Ishikawa (cell line): ENCODE results near the gene C4B.

Experiments used
- CEBPB ChIP-seq: IDR thresholded peaks from 2 replicates; pipeline ENCODE4 v1.6.1; 2012
- CREB1 ChIP-seq: IDR thresholded peaks from 2 replicates; pipeline ENCODE4 v1.6.1; 2012; ENCODE audit warnings: low read depth
- EGR1 ChIP-seq: IDR thresholded peaks from 2 replicates; pipeline ENCODE4 v1.6.1; 2012
- EP300 ChIP-seq: IDR thresholded peaks from 2 replicates; pipeline ENCODE4 v1.6.1; 2012; ENCODE audit warnings: borderline replicate concordance
- FOXM1 ChIP-seq: IDR thresholded peaks from 2 replicates; pipeline ENCODE4 v1.6.1; 2012; ENCODE audit warnings: low read depth, borderline replicate concordance
- NFIC ChIP-seq: IDR thresholded peaks from 2 replicates; pipeline ENCODE4 v1.6.1; 2012
- RAD21 ChIP-seq: IDR thresholded peaks from 2 replicates; pipeline ENCODE4 v1.6.1; 2012; ENCODE audit warnings: low read depth
- TAF1 ChIP-seq: IDR thresholded peaks from 2 replicates; pipeline ENCODE4 v1.6.1; 2012; ENCODE audit warnings: low read depth, mild to moderate bottlenecking
- TCF12 ChIP-seq: IDR thresholded peaks from 2 replicates; pipeline ENCODE4 v1.6.1; 2012; ENCODE audit warnings: low read depth
- TEAD4 ChIP-seq: IDR thresholded peaks from 2 replicates; pipeline ENCODE4 v1.6.1; 2012
- YY1 ChIP-seq: IDR thresholded peaks from 2 replicates; pipeline ENCODE4 v1.6.1; 2012; ENCODE audit warnings: low read depth
- ZBTB7A ChIP-seq: IDR thresholded peaks from 2 replicates; pipeline ENCODE4 v1.6.1; 2012; ENCODE audit warnings: low read depth
- TF ChIP-seq, protein P1 (sequence below): IDR thresholded peaks from 2 replicates; pipeline ENCODE4 v1.6.1; 2012
- TF ChIP-seq, protein P2 (sequence below): IDR thresholded peaks from 2 replicates; pipeline ENCODE4 v1.6.1; 2012; ENCODE audit warnings: low read depth, mild to moderate bottlenecking
- TF ChIP-seq, protein P3 (sequence below): IDR thresholded peaks from 2 replicates; pipeline ENCODE4 v1.6.1; 2012

Gene C4B

DNA sequence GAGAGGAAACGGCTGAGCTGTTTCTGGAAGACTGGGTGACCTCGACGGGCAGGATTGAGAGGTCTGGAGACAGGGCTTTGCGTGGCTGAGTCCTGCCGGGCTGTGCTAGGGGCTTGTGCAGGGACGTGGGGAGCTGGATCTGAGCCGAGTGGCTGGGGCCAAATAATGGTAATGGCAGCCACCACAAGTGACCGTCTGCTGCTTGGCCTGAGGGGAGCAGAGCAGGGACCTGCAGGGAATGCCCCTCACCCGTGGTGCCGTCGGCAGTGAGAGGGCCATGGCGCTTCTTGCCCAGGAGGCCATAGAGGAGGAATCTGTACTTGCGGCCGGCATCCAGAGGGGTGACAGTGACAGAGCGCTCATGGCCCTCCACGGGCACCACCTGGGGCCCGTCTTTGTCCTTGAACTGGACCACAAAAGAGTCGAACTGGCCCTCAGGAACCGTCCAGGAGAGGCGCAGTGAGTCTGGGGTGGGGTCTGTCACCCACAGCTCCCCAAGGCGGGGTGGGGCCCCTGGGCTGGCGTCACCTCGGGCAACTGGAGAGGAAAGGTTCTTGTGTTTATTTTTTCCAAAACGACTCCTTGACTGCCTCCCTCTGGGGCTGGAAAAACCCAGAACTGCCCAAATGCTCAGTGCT, 55.4 kb downstream of the C4B start:
- TF ChIP-seq CREB1 (no peak), FOXM1 (no peak), CEBPB (no peak), TCF12 (no peak), TEAD4 (no peak), NFIC (no peak), EP300 (no peak), YY1 (no peak), ZBTB7A (no peak), EGR1 (no peak), TAF1 (no peak), RAD21 (no peak)
- TF ChIP-seq, protein P1, sequence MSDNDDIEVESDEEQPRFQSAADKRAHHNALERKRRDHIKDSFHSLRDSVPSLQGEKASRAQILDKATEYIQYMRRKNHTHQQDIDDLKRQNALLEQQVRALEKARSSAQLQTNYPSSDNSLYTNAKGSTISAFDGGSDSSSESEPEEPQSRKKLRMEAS = no peak
- TF ChIP-seq, protein P2, sequence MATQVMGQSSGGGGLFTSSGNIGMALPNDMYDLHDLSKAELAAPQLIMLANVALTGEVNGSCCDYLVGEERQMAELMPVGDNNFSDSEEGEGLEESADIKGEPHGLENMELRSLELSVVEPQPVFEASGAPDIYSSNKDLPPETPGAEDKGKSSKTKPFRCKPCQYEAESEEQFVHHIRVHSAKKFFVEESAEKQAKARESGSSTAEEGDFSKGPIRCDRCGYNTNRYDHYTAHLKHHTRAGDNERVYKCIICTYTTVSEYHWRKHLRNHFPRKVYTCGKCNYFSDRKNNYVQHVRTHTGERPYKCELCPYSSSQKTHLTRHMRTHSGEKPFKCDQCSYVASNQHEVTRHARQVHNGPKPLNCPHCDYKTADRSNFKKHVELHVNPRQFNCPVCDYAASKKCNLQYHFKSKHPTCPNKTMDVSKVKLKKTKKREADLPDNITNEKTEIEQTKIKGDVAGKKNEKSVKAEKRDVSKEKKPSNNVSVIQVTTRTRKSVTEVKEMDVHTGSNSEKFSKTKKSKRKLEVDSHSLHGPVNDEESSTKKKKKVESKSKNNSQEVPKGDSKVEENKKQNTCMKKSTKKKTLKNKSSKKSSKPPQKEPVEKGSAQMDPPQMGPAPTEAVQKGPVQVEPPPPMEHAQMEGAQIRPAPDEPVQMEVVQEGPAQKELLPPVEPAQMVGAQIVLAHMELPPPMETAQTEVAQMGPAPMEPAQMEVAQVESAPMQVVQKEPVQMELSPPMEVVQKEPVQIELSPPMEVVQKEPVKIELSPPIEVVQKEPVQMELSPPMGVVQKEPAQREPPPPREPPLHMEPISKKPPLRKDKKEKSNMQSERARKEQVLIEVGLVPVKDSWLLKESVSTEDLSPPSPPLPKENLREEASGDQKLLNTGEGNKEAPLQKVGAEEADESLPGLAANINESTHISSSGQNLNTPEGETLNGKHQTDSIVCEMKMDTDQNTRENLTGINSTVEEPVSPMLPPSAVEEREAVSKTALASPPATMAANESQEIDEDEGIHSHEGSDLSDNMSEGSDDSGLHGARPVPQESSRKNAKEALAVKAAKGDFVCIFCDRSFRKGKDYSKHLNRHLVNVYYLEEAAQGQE = no peak

DNA sequence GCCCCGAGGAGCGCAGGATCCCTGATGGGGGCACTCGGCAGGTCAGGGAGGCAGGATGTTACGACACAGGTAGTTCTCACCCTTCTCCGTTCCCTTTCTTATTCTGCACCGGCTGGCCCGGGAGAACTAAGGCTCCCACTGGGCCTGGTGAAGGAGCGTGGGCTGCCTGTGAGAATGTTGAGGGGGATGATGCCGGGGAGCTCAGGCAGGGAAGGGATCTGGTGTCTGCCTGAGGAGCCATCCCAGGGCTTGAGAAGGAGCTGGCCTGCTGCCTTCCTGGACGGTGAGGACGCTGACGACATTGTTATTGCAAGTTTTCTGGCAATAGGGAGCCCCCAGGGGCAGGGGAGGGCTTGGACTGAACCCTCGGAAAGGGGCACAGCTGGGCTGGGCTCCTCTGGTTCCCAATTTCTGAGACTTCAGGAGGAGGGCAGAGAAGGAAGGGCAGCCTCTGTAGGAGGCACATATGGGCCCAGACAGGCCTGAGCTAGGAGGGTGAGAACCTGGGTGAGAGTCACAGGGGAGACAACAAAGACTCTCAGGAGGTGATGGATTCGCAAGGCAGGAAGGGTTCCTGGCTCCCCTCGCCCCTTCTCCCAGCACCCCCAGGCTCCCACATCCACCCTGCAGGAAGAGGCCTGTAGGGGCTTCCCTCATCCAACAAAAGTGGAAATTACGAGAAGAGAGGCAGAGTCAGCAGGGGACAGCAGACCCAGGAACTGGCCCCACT, 56.4 kb downstream of the C4B start:
- TF ChIP-seq RAD21 (no peak), YY1 (no peak), TAF1 (no peak), NFIC (no peak), CEBPB (no peak), EP300 (no peak), EGR1 (no peak), ZBTB7A (no peak), CREB1 (no peak)
- TF ChIP-seq, protein P2 = no peak

DNA sequence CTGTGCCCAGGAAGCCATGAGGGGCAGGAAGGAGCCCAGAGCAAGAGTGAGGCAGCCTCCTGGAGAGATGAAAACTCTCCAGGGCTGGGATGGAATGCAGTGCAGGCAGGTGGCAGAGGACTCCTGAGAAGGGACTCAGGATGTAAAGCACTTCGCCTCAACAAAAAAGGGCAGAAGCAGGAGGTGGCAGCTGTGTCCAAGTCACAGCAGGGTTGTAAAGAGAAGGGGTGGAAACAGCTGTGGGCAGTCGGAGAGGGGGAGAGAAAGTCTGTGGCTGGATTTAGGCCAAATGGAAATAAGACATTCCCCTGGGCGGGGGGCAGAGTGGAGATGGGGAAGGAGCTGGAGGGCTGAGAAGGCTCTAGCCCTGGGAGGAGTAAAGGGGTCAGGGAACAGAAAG, 58.5 kb downstream of the C4B start:
- TF ChIP-seq TAF1 (no peak), CREB1 (no peak), CEBPB (no peak), TCF12 (no peak)

DNA sequence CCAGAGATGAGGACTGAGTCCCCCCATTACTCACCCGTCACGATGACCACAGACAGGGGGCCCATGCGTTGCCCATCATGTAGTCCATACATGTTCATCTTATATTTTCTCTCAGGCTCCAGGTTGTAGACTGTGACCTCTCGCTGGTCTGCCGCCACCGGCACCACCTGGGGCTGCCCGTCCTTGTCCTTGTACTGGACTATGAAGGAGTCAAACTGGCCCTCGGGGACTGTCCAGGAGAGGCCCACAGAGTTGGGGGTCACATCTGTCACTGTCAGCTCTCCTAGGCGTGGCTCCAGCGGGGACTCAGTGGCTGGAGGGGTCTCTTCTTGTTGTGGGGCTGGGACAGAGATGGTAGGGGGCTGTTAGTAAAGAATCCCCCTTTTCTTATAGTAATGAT, 59.0 kb downstream of the C4B start:
- TF ChIP-seq CREB1 (no peak), YY1 (no peak), TEAD4 (no peak), EP300 (no peak), RAD21 (no peak), CEBPB (no peak), TCF12 (no peak), ZBTB7A (no peak), EGR1 (no peak)
- TF ChIP-seq, protein P2 = no peak
- TF ChIP-seq, protein P1 = no peak
- TF ChIP-seq, protein P3, sequence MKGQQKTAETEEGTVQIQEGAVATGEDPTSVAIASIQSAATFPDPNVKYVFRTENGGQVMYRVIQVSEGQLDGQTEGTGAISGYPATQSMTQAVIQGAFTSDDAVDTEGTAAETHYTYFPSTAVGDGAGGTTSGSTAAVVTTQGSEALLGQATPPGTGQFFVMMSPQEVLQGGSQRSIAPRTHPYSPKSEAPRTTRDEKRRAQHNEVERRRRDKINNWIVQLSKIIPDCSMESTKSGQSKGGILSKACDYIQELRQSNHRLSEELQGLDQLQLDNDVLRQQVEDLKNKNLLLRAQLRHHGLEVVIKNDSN = no peak

DNA sequence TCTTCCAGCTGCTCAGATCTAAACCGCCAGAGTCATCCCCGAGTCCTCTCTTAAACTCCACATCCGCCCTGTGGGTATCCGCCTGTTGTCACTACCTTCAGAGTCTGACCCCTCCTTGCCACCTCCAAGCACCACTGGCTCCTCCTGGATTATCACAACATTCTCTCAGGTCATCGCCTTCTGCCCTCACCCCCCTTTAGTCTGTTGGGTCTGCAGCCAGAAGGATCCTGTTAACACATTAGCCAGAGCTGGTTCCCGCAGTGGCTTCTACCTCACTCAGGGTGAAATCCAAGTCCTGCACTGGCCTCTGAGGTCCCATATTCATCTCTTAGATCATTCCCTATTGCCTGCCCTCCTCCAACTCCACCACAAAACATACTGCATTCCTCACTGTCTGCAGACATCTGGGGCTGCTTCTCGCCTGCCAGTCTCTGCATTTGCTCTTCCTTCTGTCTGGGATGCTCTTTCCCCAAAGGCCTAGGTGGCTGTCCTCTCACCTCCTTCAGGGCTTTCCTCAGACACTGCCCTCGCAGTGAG, 60.5 kb downstream of the C4B start:
- TF ChIP-seq, protein P3 = no peak
- TF ChIP-seq, protein P1 = no peak
- TF ChIP-seq EGR1 (no peak), CREB1 (no peak), EP300 (no peak), YY1 (no peak)
